Body of pancreas (tissue), 4 donors: Measurements from ENCODE around the gene RHBG. TPM values are rescaled to one million over a fixed set of nuclear protein-coding genes. Genes with fewer than 3 reads are reported as not detected.

Experiments used
- ATAC-seq: fragments of 150-250 bp; one replicate; pipeline ENCODE4 v1.9.1; 2016
- DNase-seq, 4 donors: peaks; one replicate each; pipeline ENCODE4 v3.0.0-alpha.2; 2019
- H3K27ac ChIP-seq, 4 donors: fragments of 200-600 bp; sonication (generic); 1 replicate in 3 of 4; 2 replicates in 1 of 4; pipeline versions ENCODE4 v1.5.1 to v1.6.1; 2016 to 2019; ENCODE audit warnings: mild to moderate bottlenecking in 1 of 4, mixed read lengths in 1 of 4, moderate library complexity in 1 of 4
- H3K27me3 ChIP-seq, 2 donors: fragments of 200-600 bp; sonication (generic); one replicate each; pipeline ENCODE4 v1.6.0; 2016; ENCODE audit warnings: mild to moderate bottlenecking in 1 of 2
- H3K36me3 ChIP-seq, 2 donors: fragments of 200-600 bp; sonication (generic); replicated peaks in 1 of 2; 2 replicates each; pipeline ENCODE4 v1.5.1; 2016; ENCODE audit warnings: low read depth in 2 of 2; ENCODE audit not compliant: insufficient read depth in 1 of 2
- H3K4me1 ChIP-seq: fragments of 200-600 bp; sonication (generic); one replicate; pipeline ENCODE4 v1.6.0; 2016
- H3K4me3 ChIP-seq, 2 donors: fragments of 200-600 bp; sonication (generic); 1 replicate in 1 of 2; 2 replicates in 1 of 2; pipeline ENCODE4 v1.5.1; 2016 to 2019
- H3K9me3 ChIP-seq, 3 donors: fragments of 200-600 bp; sonication (generic); 1 replicate in 2 of 3; 2 replicates in 1 of 3; pipeline ENCODE4 v1.5.1; 2016
- POLR2A ChIP-seq, 3 donors: fragments of 450-650 bp; IDR thresholded peaks; one replicate each; pipeline ENCODE4 v1.6.1; 2016; ENCODE audit warnings: antibody characterized with exemption in 3 of 3, mild to moderate bottlenecking in 2 of 3
- WGBS, 2 donors: methylation state at CpG; one replicate each; pipeline ENCODE4 v1.1.5; 2017; 5-methylcytosine and 5-hydroxymethylcytosine counted together
- intact Hi-C: fragments of 100-400 bp; cut with DNase I; formaldehyde crosslinking; loops from one replicate; pipeline ENCODE4 v1.15.1; 2023
- total RNA-seq, 2 donors: library from RNA; depleted of rRNA; stranded (reverse); fragments of >200 nt; gene quantifications; one replicate each; pipeline ENCODE4 v1.1.0, GENCODE V29; 2016
- TF ChIP-seq, protein P1 (sequence below), 7 experiments: fragments of 450-650 bp in 4 of 7; fragments of 200-600 bp in 3 of 7; sonication (generic) in 3 of 7; IDR thresholded peaks; one replicate each; pipeline ENCODE4 v1.5.1; 2016 to 2019; ENCODE audit warnings: antibody characterized with exemption in 7 of 7

Gene RHBG
- total RNA-seq, 2 donors from 2014 or later, result 3.3 TPM; not detected in 1

DNA sequence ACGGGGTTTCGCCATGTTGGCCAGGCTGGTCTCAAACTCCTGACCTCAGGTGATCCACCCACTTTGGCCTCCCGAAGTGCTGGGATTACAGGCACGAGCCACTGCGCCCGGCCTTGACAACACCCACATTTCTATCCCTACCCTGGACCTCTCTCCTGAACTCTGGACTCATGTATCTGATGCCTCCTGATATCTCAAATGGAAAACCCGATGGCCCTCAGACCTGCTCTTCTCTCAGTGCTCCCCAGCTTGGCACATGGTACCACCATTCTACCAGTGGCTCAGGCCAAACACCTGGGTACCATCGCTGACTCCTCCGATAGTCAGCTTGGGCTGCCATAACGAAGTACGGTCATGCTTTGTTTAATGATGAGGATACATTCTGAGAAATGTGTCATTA, 8.5 kb upstream of the RHBG start:
- H3K27me3 ChIP-seq, result no peaks in the 10 kb centered on the region

DNA sequence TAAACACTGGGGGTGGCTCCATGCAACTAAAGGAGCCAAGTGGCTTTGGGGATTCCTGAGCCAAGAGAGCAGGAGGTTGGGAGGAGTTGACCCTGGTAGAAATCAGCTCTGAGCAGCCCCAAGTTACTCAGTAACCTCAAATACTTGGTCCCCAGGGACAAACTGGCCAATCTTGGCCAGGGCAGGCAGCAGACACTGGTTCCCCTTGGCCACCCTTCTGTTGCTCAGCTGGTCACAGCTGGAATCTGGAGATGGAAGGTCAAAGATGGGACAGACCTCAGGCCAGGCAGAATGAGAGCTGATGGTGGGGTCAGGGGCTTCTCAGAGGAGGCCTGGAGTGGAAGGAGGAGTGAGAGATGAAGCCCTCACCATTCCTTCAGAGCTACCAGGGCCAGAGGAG, 3.3 kb upstream of the RHBG start:
- Histone ChIP-seq H3K4me3 (no peak overlapping the region), H3K4me1 (peaks cover 25% of the 10 kb centered on the region), H3K27ac (no peak overlapping the region), H3K9me3 (no peaks in the 10 kb centered on the region), H3K27me3 (no peaks in the 10 kb centered on the region), H3K36me3 (no peaks in the 10 kb centered on the region)
- ATAC-seq, result no peak
- no peak for DNase-seq
- TF ChIP-seq POLR2A (IDR thresholded peaks at IDR 0.05), result no peak
- TF ChIP-seq, protein P1, sequence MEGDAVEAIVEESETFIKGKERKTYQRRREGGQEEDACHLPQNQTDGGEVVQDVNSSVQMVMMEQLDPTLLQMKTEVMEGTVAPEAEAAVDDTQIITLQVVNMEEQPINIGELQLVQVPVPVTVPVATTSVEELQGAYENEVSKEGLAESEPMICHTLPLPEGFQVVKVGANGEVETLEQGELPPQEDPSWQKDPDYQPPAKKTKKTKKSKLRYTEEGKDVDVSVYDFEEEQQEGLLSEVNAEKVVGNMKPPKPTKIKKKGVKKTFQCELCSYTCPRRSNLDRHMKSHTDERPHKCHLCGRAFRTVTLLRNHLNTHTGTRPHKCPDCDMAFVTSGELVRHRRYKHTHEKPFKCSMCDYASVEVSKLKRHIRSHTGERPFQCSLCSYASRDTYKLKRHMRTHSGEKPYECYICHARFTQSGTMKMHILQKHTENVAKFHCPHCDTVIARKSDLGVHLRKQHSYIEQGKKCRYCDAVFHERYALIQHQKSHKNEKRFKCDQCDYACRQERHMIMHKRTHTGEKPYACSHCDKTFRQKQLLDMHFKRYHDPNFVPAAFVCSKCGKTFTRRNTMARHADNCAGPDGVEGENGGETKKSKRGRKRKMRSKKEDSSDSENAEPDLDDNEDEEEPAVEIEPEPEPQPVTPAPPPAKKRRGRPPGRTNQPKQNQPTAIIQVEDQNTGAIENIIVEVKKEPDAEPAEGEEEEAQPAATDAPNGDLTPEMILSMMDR (IDR thresholded peaks at IDR 0.05), result no peak
- intact Hi-C loops, result no loop called here

More for the DNA sequence above, 8.5 kb upstream of the RHBG start:
- intact Hi-C loops, result no loop called here
- Histone ChIP-seq H3K36me3 (no peaks in the 10 kb centered on the region), H3K9me3 (no peaks in the 10 kb centered on the region), H3K4me3 (no peak overlapping the region), H3K27ac (no peak overlapping the region), H3K4me1 (peaks cover 9% of the 10 kb centered on the region)
- TF ChIP-seq POLR2A (IDR thresholded peaks at IDR 0.05), result no peak
- TF ChIP-seq, protein P1 (IDR thresholded peaks at IDR 0.05), result no peak
- DNase-seq (no peak), ATAC-seq (no peak)
- 89 to 90% methylated on average over 11 of the region's 11 CpGs for WGBS, 2 donors

DNA sequence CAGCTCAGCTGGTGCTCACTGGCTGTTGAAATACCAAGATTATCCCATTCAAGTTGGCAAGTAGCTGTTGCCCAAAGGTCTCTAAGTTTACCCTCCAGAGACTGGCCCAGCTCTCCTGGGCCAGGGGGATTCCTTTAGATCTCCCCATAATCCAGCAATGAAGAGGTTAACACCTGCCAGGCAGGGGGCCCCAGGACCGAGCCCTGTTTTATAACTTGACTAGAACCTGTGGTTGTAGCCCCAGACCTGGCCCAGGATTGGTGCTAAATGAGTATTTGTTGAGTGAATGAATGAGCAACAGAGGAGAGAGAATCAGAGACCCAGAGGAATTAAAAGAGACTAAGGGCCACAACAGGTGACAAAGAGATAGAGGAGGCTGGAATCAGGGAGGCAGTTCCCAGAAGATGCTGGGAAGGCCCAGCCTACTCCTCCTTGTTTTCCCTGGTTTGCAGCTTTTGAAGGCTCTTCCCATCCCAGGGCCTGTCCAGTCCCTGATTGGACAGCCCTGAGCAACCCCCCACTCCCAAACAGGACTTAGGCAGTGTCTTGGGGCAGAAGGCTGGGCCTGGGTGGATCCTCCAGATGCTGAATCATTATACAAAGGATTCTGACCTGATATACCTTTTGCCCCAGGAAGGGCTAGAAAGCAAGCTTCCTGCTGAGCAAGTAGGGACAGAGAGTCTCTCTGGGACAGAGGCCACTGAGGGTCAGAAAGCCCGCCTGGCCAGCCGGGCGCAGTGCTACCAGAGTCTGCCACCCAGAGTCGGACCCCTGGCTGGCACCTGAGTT, 2.4 kb upstream of the RHBG start:
- DNase-seq, result no peak
- intact Hi-C loops, result no loop called here
- TF ChIP-seq POLR2A (IDR thresholded peaks at IDR 0.05), result no peak
- TF ChIP-seq, protein P1 (IDR thresholded peaks at IDR 0.05), result no peak
- Histone ChIP-seq H3K9me3 (no peaks in the 10 kb centered on the region), H3K27me3 (no peaks in the 10 kb centered on the region), H3K36me3 (no peaks in the 10 kb centered on the region), H3K4me3 (no peak overlapping the region), H3K4me1 (peaks cover 25% of the 10 kb centered on the region), H3K27ac (no peak overlapping the region)
- no peak for ATAC-seq
- WGBS, 2 donors, result 85 to 87% methylated on average over 5 of the region's 5 CpGs

DNA sequence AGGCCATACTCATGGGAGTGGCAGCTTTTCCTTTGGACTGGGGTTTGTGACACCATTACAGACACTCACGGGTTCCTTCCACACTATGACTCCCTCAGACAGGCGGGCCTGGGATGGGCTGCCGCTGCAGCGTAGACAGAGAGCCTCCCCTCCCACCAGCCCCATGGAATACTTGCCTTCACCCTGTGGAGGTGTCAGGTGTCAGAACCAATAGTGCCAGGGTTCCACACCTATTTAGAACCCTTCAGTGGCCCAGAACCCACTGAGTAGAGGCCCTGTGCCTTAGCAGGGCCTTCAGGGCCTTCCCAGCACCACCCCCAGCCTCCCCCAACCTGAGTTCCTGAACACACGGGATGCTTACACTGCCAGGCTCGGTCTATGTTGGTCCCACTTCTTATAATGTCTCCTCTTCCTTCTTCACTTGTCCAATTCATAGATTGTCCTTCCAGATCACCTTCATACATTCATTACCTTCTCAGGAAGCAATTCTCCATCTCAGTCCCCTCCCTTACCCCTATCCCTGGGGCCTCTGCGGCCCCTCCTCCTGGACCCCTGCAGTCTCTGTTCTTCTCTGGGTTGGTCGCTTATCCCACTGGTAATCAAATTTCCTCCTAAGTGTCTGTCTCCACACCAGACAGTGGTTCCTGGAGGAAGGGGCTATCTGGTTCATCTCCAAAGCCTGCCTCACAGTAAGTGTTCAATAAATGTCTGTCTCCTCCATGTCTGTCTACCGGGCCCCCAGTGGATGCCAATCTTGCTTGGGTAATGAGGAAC, 1.4 kb upstream of the RHBG start:
- intact Hi-C loops, result no loop called here
- WGBS, 2 donors, result 80 to 81% methylated on average over 6 to 9 of the region's 9 CpGs
- ATAC-seq (no peak), DNase-seq (no peak)
- TF ChIP-seq POLR2A (IDR thresholded peaks at IDR 0.05), result no peak
- TF ChIP-seq, protein P1 (IDR thresholded peaks at IDR 0.05), result no peak
- Histone ChIP-seq H3K27me3 (no peaks in the 10 kb centered on the region), H3K4me3 (no peak overlapping the region), H3K9me3 (no peaks in the 10 kb centered on the region), H3K4me1 (peaks cover 25% of the 10 kb centered on the region), H3K27ac (no peak overlapping the region), H3K36me3 (no peaks in the 10 kb centered on the region)
